CD4-positive, alpha-beta T cell (primary cell): Measurements from ENCODE around the gene SOWAHD. TPM values are rescaled to one million over a fixed set of nuclear protein-coding genes. Genes with fewer than 3 reads are reported as not detected.
A peak's percentile ranks its signal among the peaks of the same experiment; 100 is the strongest.

Experiments
- ATAC-seq: fragments of 200-7000 bp; cut with Tn5 transposase; one replicate; pipeline ENCODE4 v1.10.0; 2022; ENCODE audit warnings: mild to moderate bottlenecking; ENCODE audit not compliant: poor library complexity
- CTCF ChIA-PET: fragments of 350-600 bp; sonication (Branson Sonifier 250); formaldehyde crosslinking; loops from one replicate; lab custom pipeline; 2021; ENCODE audit warnings: antibody characterized with exemption, inconsistent platforms; lab: Charles Lee
- POLR2A ChIA-PET: fragments of 350-600 bp; sonication (Branson Sonifier 250); formaldehyde crosslinking; loops from one replicate; lab custom pipeline; 2021; ENCODE audit warnings: antibody characterized with exemption, inconsistent platforms; lab: Charles Lee
- DNase-seq, 14 experiments: peaks; one replicate each; pipeline ENCODE4 v3.0.0-alpha.2; 2013 to 2020; ENCODE audit warnings: mixed read lengths in 2 of 14
- H3K27ac ChIP-seq, 2 donors: one replicate each; pipeline versions ENCODE4 v1.5.1 to v1.7.0; 2013; ENCODE audit warnings: low read length in 2 of 2, low read depth in 1 of 2, mild to moderate bottlenecking in 1 of 2
- H3K27me3 ChIP-seq, 2 experiments: 1 replicate in 1 of 2; 2 replicates in 1 of 2; pipeline versions ENCODE4 v1.6.1 to v1.7.0; 2013; ENCODE audit warnings: low read length in 2 of 2, control low read depth in 1 of 2, mild to moderate bottlenecking in 1 of 2, moderate library complexity in 1 of 2; ENCODE audit not compliant: insufficient read depth in 2 of 2, control insufficient read depth in 1 of 2
- H3K36me3 ChIP-seq: one replicate; pipeline ENCODE4 v1.6.1; 2013; ENCODE audit warnings: low read length, control low read depth; ENCODE audit not compliant: insufficient read depth
- H3K4me1 ChIP-seq: one replicate; pipeline ENCODE4 v1.6.1; 2013; ENCODE audit warnings: low read length, control low read depth; ENCODE audit not compliant: insufficient read depth
- H3K4me3 ChIP-seq: one replicate; pipeline ENCODE4 v1.5.1; 2013; ENCODE audit warnings: mild to moderate bottlenecking, low read length, moderate library complexity
- H3K9me3 ChIP-seq, 2 experiments: 1 replicate in 1 of 2; 2 replicates in 1 of 2; pipeline versions ENCODE4 v1.6.1 to v1.7.0; 2013; ENCODE audit warnings: low read length in 2 of 2, mild to moderate bottlenecking in 2 of 2, control low read depth in 1 of 2, moderate library complexity in 1 of 2; ENCODE audit not compliant: control insufficient read depth in 1 of 2, insufficient read depth in 1 of 2
- H3K27ac Mint-ChIP-seq: one replicate; pipeline ENCODE4 v1.8.0; 2020; ENCODE audit warnings: mixed read lengths
- H3K27me3 Mint-ChIP-seq: one replicate; pipeline ENCODE4 v1.8.0; 2021; ENCODE audit warnings: mixed read lengths
- H3K36me3 Mint-ChIP-seq: one replicate; pipeline ENCODE4 v1.8.0; 2021; ENCODE audit warnings: low read depth, mixed read lengths
- H3K4me1 Mint-ChIP-seq: one replicate; pipeline ENCODE4 v1.8.0; 2021; ENCODE audit warnings: low read depth, mixed read lengths
- H3K4me3 Mint-ChIP-seq: one replicate; pipeline ENCODE4 v1.8.0; 2020; ENCODE audit warnings: mild to moderate bottlenecking, mixed read lengths
- H3K9me3 Mint-ChIP-seq: one replicate; pipeline ENCODE4 v1.8.0; 2020; ENCODE audit warnings: mixed read lengths
- CTCF ChIP-seq: fragments of 200-600 bp; IDR thresholded peaks from one replicate; pipeline ENCODE4 v1.8.0; 2022; ENCODE audit warnings: antibody characterized with exemption, mild to moderate bottlenecking
- intact Hi-C, 2 experiments: fragments of 100-400 bp; cut with DNase I in 1 of 2; cut with micrococcal nuclease in 1 of 2; formaldehyde crosslinking; loops; one replicate each; pipeline versions ENCODE4 v1.15.1 to v1.9.0; 2023 to 2025; cut with DNase I, micrococcal nuclease
- total RNA-seq, 174 experiments: library from RNA in 2 of 174; stranded (reverse) in 2 of 174; gene quantifications; one replicate each; pipeline ENCODE4 v1.2.3 and lab custom pipeline; 2021 to 2026

SOWAHD gene
- total RNA-seq, 2 experiments from 2014 or later: 0.25 to 0.44 TPM

GRCh38 chrX:119728487-119728886 is 29.9 kb upstream of the SOWAHD start:
- Mint-ChIP-seq H3K9me3 (no peaks in the 10 kb centered on the region), H3K27ac (no peak overlapping the region), H3K36me3 (no peaks in the 10 kb centered on the region), H3K27me3 (no peaks in the 10 kb centered on the region), H3K4me3 (no peak overlapping the region), H3K4me1 (peaks cover 13% of the 10 kb centered on the region)
- no peak for DNase-seq
- intact Hi-C loops: loop anchor here in 1 of 2 experiments (5.0 kb wide), 1 partner anchor 106 kb away; no protein-coding TSS in a partner anchor
- ChIA-PET CTCF (interaction anchor here (0.6 to 2.6 kb wide), 7 partner anchors 14 to 237 kb away, joined by 3 to 17 read pairs (median 6); no protein-coding TSS in a partner anchor), POLR2A (interaction anchor here (1.6 to 2.6 kb wide), 3 partner anchors 28 to 46 kb away, joined by 6 to 14 read pairs (median 8); partner anchors contain the start of gene SEPTIN6)
- H3K4me3 ChIP-seq: no peak overlapping the region
- peaks cover 9% of the 10 kb centered on the region for H3K4me1 ChIP-seq
- H3K27ac ChIP-seq: no peak overlapping the region
- H3K36me3 ChIP-seq: no peaks in the 10 kb centered on the region
- H3K27me3 ChIP-seq: no peaks in the 10 kb centered on the region
- no peaks in the 10 kb centered on the region for H3K9me3 ChIP-seq
- no peak for TF ChIP-seq CTCF
- no peak for ATAC-seq

- no peaks in the 10 kb centered on the region for H3K27me3 Mint-ChIP-seq
- POLR2A ChIA-PET: interaction anchor here (0.6 to 2.6 kb wide), 17 partner anchors 27 to 234 kb away, joined by 3 to 14 read pairs (median 3); partner anchors contain the start of genes RPL39, SEPTIN6, SOWAHD and UPF3B
These were observed 28.8 kb upstream of the SOWAHD start for GRCh38 chrX:119729408-119730201.

More at GRCh38 chrX:119729408-119730201, 28.8 kb upstream of the SOWAHD start:
- Mint-ChIP-seq H3K9me3 (no peaks in the 10 kb centered on the region), H3K4me3 (no peak overlapping the region), H3K27ac (no peak overlapping the region), H3K36me3 (no peaks in the 10 kb centered on the region), H3K4me1 (peaks cover 13% of the 10 kb centered on the region)
- no peak overlapping the region for H3K27ac ChIP-seq
- H3K4me3 ChIP-seq: no peak overlapping the region
- no peaks in the 10 kb centered on the region for H3K36me3 ChIP-seq
- TF ChIP-seq CTCF: peak; percentile 33
- no peaks in the 10 kb centered on the region for H3K27me3 ChIP-seq
- DNase-seq (peak; percentile 44 to 83 (median 60)), ATAC-seq (peak; percentile 58)
- peaks cover 9% of the 10 kb centered on the region for H3K4me1 ChIP-seq
- CTCF ChIA-PET: interaction anchor here (0.6 to 2.6 kb wide), 26 partner anchors 13 to 217 kb away, joined by 3 to 17 read pairs (median 4); partner anchors contain the start of genes SEPTIN6 and SOWAHD
- intact Hi-C loops: loop anchor here (1.0 to 5.0 kb wide), 4 partner anchors 32 to 213 kb away; partner anchors contain the start of gene SEPTIN6 (in 1 of the 2)
- H3K9me3 ChIP-seq: no peaks in the 10 kb centered on the region
